Peyer's patch (tissue), 4 donors: Measurements from ENCODE around the gene TFCP2L1.

Experiments
- POLR2A ChIP-seq, 2 donors: fragments of 450-650 bp; IDR thresholded peaks; one replicate each; pipeline ENCODE4 v1.5.1; 2017; ENCODE audit warnings: antibody characterized with exemption in 2 of 2, mild to moderate bottlenecking in 2 of 2, moderate library complexity in 2 of 2
- TF ChIP-seq, protein P1 (sequence below), 6 experiments: fragments of 450-650 bp in 4 of 6; fragments of 200-600 bp in 2 of 6; sonication (generic) in 1 of 6; IDR thresholded peaks; one replicate each; pipeline ENCODE4 v1.5.1; 2017 to 2019; ENCODE audit warnings: antibody characterized with exemption in 6 of 6, mild to moderate bottlenecking in 3 of 6, moderate library complexity in 1 of 6

DNA sequence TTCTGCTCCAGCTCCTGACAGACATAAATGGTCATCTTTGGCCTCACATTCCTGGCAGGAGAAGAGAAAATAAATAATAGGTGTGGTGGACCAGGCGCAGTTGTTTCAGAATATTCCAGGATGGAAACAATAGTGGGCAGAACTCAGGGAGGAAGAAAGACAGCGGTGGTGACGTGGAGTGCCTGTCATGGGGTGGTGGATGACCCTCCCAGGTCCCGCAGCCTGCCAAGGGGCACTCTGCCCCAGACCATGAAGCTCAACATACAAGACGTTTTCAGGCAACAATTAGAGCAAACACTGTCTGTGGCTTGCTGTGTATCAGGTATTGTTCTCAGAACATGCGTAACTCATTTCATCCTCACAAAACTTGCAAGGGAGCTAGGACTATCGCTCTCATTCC is 50.9 kb downstream of the TFCP2L1 start:
- TF ChIP-seq, protein P1, sequence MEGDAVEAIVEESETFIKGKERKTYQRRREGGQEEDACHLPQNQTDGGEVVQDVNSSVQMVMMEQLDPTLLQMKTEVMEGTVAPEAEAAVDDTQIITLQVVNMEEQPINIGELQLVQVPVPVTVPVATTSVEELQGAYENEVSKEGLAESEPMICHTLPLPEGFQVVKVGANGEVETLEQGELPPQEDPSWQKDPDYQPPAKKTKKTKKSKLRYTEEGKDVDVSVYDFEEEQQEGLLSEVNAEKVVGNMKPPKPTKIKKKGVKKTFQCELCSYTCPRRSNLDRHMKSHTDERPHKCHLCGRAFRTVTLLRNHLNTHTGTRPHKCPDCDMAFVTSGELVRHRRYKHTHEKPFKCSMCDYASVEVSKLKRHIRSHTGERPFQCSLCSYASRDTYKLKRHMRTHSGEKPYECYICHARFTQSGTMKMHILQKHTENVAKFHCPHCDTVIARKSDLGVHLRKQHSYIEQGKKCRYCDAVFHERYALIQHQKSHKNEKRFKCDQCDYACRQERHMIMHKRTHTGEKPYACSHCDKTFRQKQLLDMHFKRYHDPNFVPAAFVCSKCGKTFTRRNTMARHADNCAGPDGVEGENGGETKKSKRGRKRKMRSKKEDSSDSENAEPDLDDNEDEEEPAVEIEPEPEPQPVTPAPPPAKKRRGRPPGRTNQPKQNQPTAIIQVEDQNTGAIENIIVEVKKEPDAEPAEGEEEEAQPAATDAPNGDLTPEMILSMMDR (IDR thresholded peaks at IDR 0.05), result no peak
- TF ChIP-seq POLR2A (IDR thresholded peaks at IDR 0.05), result no peak
